GM21367 (cell line): ENCODE data around the gene MED1.
"Not testable (repeated sequence)": the region's sequence is repeated elsewhere in the genome, so short reads cannot be mapped to it uniquely, and the experiment has no call there.

ENCODE experiments used
- ATAC-seq: cut with Tn5 transposase; IDR thresholded peaks from one replicate; pipeline ENCODE4 v1.9.1; 2021; ENCODE audit not compliant: unreplicated experiment

Gene MED1

GRCh38 chr17:39450847-39451581 is at the start of gene MED1:
Gene MED1, minus strand, starts transcription at chr17:39451263. Its CDS starts 201 bp downstream, at chr17:39451062.
- ATAC-seq = peak; percentile 70

- not testable (repeated sequence) for ATAC-seq
Measured at GRCh38 chr17:39496921-39497320, 45.9 kb upstream of the MED1 start.

GRCh38 chr17:39487946-39488345 is 36.9 kb upstream of the MED1 start:
- no peak for ATAC-seq

- not testable (repeated sequence) for ATAC-seq
Measured at GRCh38 chr17:39487490-39487889, 36.4 kb upstream of the MED1 start.

GRCh38 chr17:39486242-39486641 is 35.2 kb upstream of the MED1 start:
- ATAC-seq = no peak

- no peak for ATAC-seq
Measured at GRCh38 chr17:39485555-39485954, 34.5 kb upstream of the MED1 start.

- peak; percentile 74 for ATAC-seq
Measured at GRCh38 chr17:39484178-39484577, 33.1 kb upstream of the MED1 start.

- no peak for ATAC-seq
Measured at GRCh38 chr17:39483506-39483905, 32.4 kb upstream of the MED1 start.

GRCh38 chr17:39479631-39480030 is 28.6 kb upstream of the MED1 start:
- ATAC-seq = not testable (repeated sequence)

GRCh38 chr17:39473310-39473709 is 22.2 kb upstream of the MED1 start:
- ATAC-seq = no peak

GRCh38 chr17:39468610-39469009 is 17.5 kb upstream of the MED1 start:
- not testable (repeated sequence) for ATAC-seq

- not testable (repeated sequence) for ATAC-seq
Measured at GRCh38 chr17:39464639-39465181, 13.6 kb upstream of the MED1 start.

GRCh38 chr17:39462631-39463375 is 11.7 kb upstream of the MED1 start:
- ATAC-seq = no peak

GRCh38 chr17:39461926-39462569 is 11.0 kb upstream of the MED1 start:
- peak; percentile 15 for ATAC-seq

- ATAC-seq = peak; percentile 74
Measured at GRCh38 chr17:39461113-39461925, 10.3 kb upstream of the MED1 start, which contains the start of gene CDK12. Gene CDK12, plus strand, starts transcription at chr17:39461486. Its CDS starts 586 bp downstream, at chr17:39462072.

- no peak for ATAC-seq
Measured at GRCh38 chr17:39455919-39456318, 4.9 kb upstream of the MED1 start.

- ATAC-seq = no peak
Measured at GRCh38 chr17:39450051-39450450, 1.0 kb downstream of the MED1 start.

- no peak for ATAC-seq
Measured at GRCh38 chr17:39447561-39447960, 3.5 kb downstream of the MED1 start.

- no peak for ATAC-seq
Measured at GRCh38 chr17:39443326-39443725, 7.7 kb downstream of the MED1 start.

GRCh38 chr17:39439868-39440267 is 11.2 kb downstream of the MED1 start:
- ATAC-seq = not testable (repeated sequence)
